Endodermal cell (in vitro differentiated cells): Measurements from ENCODE around the gene P2RX7. TPM values are rescaled to one million over a fixed set of nuclear protein-coding genes. Genes with fewer than 3 reads are reported as not detected.
A peak's percentile ranks its signal among the peaks of the same experiment; 100 is the strongest.
"Not testable (repeated sequence)": the region's sequence is repeated elsewhere in the genome, so short reads cannot be mapped to it uniquely, and the experiment has no call there.

Experiments used
- DNase-seq: peaks from one replicate; pipeline ENCODE4 v3.0.0-alpha.2; 2017
- H3K27ac ChIP-seq: 2 replicates; pipeline ENCODE4 v1.5.1; 2013; ENCODE audit warnings: mild to moderate bottlenecking, low read depth, low read length, moderate library complexity
- H3K27me3 ChIP-seq: 2 replicates; pipeline ENCODE4 v1.6.1; 2013; ENCODE audit warnings: mild to moderate bottlenecking, low read length, moderate library complexity; ENCODE audit not compliant: insufficient read depth, control insufficient read depth, poor library complexity, severe bottlenecking
- H3K36me3 ChIP-seq: 2 replicates; pipeline ENCODE4 v1.7.0; 2013; ENCODE audit warnings: mild to moderate bottlenecking, low read length, moderate library complexity; ENCODE audit not compliant: control insufficient read depth, insufficient read depth
- H3K4me1 ChIP-seq: one replicate; pipeline ENCODE4 v1.7.0; 2013; ENCODE audit warnings: low read length; ENCODE audit not compliant: control insufficient read depth, insufficient read depth
- H3K4me3 ChIP-seq: 2 replicates; pipeline ENCODE4 v1.5.1; 2013; ENCODE audit warnings: mild to moderate bottlenecking, low read length, moderate library complexity
- H3K9ac ChIP-seq: 2 replicates; pipeline ENCODE4 v1.6.1; 2013; ENCODE audit warnings: mild to moderate bottlenecking, low read length, moderate library complexity; ENCODE audit not compliant: poor library complexity, severe bottlenecking; ENCODE audit errors: extremely low read depth
- H3K9me3 ChIP-seq: 2 replicates; pipeline ENCODE4 v1.6.1; 2013; ENCODE audit warnings: mild to moderate bottlenecking, low read length, moderate library complexity; ENCODE audit not compliant: control insufficient read depth
- H3K27ac Mint-ChIP-seq: 2 replicates; pipeline ENCODE4 v1.8.0; 2020; ENCODE audit warnings: mixed read lengths
- H3K27me3 Mint-ChIP-seq: 2 replicates; pipeline ENCODE4 v1.8.0; 2021; ENCODE audit warnings: mild to moderate bottlenecking, mixed read lengths; ENCODE audit not compliant: insufficient read depth
- H3K36me3 Mint-ChIP-seq: 2 replicates; pipeline ENCODE4 v1.8.0; 2020; ENCODE audit warnings: low read depth, mixed read lengths
- H3K4me1 Mint-ChIP-seq: 2 replicates; pipeline ENCODE4 v1.8.0; 2020; ENCODE audit warnings: mixed read lengths
- H3K4me3 Mint-ChIP-seq: 2 replicates; pipeline ENCODE4 v1.8.0; 2020; ENCODE audit warnings: mild to moderate bottlenecking, moderate library complexity, mixed read lengths
- H3K9me3 Mint-ChIP-seq: 2 replicates; pipeline ENCODE4 v1.8.0; 2020; ENCODE audit warnings: mild to moderate bottlenecking, mixed read lengths
- WGBS, 2 experiments: methylation state at CpG; one replicate each; pipeline versions ENCODE4 v1.1.5 to v1.1.7; 2013; ENCODE audit warnings: missing lambda C conversion rate in 2 of 2, mixed read lengths in 1 of 2; ENCODE audit not compliant: insufficient coverage in 1 of 2, insufficient read length in 1 of 2; 5-methylcytosine and 5-hydroxymethylcytosine counted together
- total RNA-seq, 2 donors: library from RNA; stranded (reverse); fragmentation: NEBNext Ultra II Directional in 1 of 2; extraction: Animal tissue kit (Norgen Biotek cat#: 25700) in 1 of 2; gene quantifications; 2 replicates in 1 of 2; 3 replicates in 1 of 2; pipeline ENCODE4 v1.2.1, GENCODE V29; 2021
- TF ChIP-seq, protein P1 (sequence below): fragments of 200-600 bp; sonication (generic); conservative IDR thresholded peaks from 2 replicates; pipeline ENCODE4 v1.5.0; 2021; ENCODE audit warnings: antibody characterized with exemption, mild to moderate bottlenecking

Gene P2RX7
- total RNA-seq, 2 donors from 2014 or later: 0.18 TPM; not detected in 1

DNA sequence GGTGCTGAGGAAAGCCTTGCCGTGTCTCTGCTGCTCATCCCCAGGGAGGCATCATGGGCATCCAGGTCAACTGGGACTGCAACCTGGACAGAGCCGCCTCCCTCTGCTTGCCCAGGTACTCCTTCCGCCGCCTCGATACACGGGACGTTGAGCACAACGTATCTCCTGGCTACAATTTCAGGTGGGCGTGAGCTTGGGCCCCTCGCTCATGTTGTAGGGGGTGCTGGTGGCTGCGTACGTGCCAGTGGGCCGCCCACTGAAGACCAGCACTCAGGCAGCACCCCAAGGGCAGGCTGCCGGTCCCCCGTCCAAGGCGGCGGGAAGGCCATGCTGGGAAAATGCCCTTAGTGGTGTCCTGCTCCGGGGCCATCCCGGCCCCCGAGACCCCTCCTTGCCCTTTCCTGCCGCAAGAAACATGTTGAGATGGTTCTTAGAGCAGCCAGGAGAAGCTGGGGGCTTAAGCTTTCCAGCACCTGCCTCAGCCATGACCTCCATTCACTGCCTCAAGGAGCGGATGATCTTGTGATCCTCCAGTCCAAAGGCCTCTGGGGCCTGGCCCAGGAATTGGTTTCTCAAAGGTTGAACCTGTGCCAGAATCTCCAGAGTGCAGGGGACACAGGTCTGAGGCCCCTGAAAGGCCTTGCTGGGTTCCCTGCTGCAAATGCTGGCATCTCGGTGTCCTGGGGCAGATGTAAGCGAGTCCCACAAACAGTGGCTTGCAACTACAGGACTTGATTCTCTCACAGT lies 96.4 kb downstream of the P2RX7 start:
- no peak overlapping the region for H3K27ac ChIP-seq
- no peak for DNase-seq
- 93 to 96% methylated on average over 14 to 24 of the region's 24 CpGs for WGBS, 2 experiments
- H3K9me3 Mint-ChIP-seq: no peaks in the 10 kb centered on the region
- H3K36me3 Mint-ChIP-seq: peaks cover 17% of the 10 kb centered on the region
- H3K9ac ChIP-seq: no peak overlapping the region
- TF ChIP-seq, protein P1, sequence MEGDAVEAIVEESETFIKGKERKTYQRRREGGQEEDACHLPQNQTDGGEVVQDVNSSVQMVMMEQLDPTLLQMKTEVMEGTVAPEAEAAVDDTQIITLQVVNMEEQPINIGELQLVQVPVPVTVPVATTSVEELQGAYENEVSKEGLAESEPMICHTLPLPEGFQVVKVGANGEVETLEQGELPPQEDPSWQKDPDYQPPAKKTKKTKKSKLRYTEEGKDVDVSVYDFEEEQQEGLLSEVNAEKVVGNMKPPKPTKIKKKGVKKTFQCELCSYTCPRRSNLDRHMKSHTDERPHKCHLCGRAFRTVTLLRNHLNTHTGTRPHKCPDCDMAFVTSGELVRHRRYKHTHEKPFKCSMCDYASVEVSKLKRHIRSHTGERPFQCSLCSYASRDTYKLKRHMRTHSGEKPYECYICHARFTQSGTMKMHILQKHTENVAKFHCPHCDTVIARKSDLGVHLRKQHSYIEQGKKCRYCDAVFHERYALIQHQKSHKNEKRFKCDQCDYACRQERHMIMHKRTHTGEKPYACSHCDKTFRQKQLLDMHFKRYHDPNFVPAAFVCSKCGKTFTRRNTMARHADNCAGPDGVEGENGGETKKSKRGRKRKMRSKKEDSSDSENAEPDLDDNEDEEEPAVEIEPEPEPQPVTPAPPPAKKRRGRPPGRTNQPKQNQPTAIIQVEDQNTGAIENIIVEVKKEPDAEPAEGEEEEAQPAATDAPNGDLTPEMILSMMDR: no peak
- H3K4me1 Mint-ChIP-seq: no peaks in the 10 kb centered on the region
- no peaks in the 10 kb centered on the region for H3K4me1 ChIP-seq
- no peak overlapping the region for H3K27ac Mint-ChIP-seq
- no peak overlapping the region for H3K4me3 ChIP-seq
- H3K9me3 ChIP-seq: no peaks in the 10 kb centered on the region
- no peaks in the 10 kb centered on the region for H3K27me3 Mint-ChIP-seq
- no peak overlapping the region for H3K4me3 Mint-ChIP-seq
- H3K36me3 ChIP-seq: peaks cover 9% of the 10 kb centered on the region
- H3K27me3 ChIP-seq: no peaks in the 10 kb centered on the region

DNA sequence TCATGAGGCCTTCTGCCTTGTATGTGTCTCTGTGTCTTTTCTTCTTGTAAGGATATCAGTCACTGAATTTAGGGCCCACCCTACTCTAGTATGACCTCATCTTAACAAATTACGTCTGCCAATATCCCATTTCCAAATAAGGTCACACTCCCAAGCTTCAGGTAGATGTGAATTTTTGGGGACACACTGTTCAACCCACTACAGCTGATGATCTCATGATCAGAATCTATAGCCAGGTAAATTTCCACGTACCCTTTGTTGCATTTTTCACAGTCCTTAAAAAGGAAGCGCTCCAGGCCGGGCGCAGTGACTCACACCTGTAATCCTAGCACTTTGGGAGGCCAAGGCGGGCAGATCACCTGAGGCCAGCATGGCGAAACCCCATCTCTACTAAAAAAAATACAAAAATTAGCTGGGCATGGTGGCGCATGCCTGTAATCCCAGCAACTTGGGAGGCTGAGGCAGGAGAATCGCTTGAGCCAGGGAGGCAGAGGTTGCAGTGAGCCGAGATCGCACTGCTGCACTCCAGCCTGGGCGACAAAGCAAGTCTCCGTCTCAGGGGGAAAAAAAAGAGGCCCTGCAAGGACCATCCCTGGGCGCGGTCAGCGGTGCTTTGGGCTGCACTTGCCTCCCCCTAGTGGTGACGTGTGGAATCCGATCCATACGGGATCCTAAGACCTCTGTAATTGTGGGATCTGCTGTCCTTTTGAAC lies 97.3 kb downstream of the P2RX7 start:
- peak overlapping the region; percentile 6 for H3K9ac ChIP-seq
- WGBS, 2 experiments: 49 to 54% methylated on average over 11 to 19 of the region's 19 CpGs
- not testable (repeated sequence) for H3K9me3 Mint-ChIP-seq, H3K4me1 Mint-ChIP-seq, H3K27ac ChIP-seq, H3K9me3 ChIP-seq, H3K4me3 ChIP-seq, H3K27me3 Mint-ChIP-seq, H3K27me3 ChIP-seq, H3K4me1 ChIP-seq, H3K4me3 Mint-ChIP-seq
- TF ChIP-seq, protein P1: peak; percentile 95
- H3K36me3 Mint-ChIP-seq: peaks cover 22% of the 10 kb centered on the region
- peak; percentile 98 for DNase-seq
- H3K36me3 ChIP-seq: peaks cover 14% of the 10 kb centered on the region
- peak overlapping the region; percentile 22 for H3K27ac Mint-ChIP-seq

DNA sequence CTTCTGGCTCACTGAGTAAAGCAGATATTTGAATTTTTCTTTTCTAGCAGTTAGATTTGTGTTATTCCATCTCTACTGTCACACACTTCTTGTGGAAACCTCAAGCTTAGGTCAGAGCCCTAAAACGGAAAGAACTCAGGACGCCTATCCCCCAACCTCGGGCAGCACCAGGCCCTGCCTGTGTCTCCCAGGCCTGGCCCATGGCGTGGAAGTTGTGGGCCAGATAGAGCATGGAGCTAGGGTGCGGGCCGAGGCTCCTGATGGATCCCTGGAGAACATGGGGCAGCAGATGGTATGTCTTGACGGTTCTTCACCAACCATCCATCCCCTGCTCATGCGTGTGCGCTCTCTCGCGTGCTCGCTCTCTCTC lies 97.8 kb downstream of the P2RX7 start:
- no peak overlapping the region for H3K27ac ChIP-seq
- H3K36me3 ChIP-seq: peaks cover 16% of the 10 kb centered on the region
- H3K9ac ChIP-seq: no peak overlapping the region
- Mint-ChIP-seq H3K36me3 (peaks cover 27% of the 10 kb centered on the region), H3K9me3 (no peaks in the 10 kb centered on the region), H3K27me3 (no peaks in the 10 kb centered on the region), H3K4me1 (no peaks in the 10 kb centered on the region), H3K4me3 (no peak overlapping the region), H3K27ac (peak overlapping the region; percentile 22)
- 89% methylated on average over 4 to 6 of the region's 12 CpGs for WGBS, 2 experiments
- H3K4me1 ChIP-seq: no peaks in the 10 kb centered on the region
- H3K4me3 ChIP-seq: no peak overlapping the region
- TF ChIP-seq, protein P1: peak; percentile 7
- no peaks in the 10 kb centered on the region for H3K9me3 ChIP-seq
- H3K27me3 ChIP-seq: no peaks in the 10 kb centered on the region
- no peak for DNase-seq
